GM11168 (cell line): ENCODE measurements around the gene AP3B2.
"Not testable (repeated sequence)": the region's sequence is repeated elsewhere in the genome, so short reads cannot be mapped to it uniquely, and the experiment has no call there.

Experiments used
- in situ Hi-C: fragments of 300-500 bp; cut with MboI; formaldehyde crosslinking; loops from one replicate; pipeline ENCODE4 v1.12.0; 2022; ENCODE audit warnings: low sequenced_read_pairs; ENCODE audit not compliant: unreplicated experiment

AP3B2 gene, protein sequence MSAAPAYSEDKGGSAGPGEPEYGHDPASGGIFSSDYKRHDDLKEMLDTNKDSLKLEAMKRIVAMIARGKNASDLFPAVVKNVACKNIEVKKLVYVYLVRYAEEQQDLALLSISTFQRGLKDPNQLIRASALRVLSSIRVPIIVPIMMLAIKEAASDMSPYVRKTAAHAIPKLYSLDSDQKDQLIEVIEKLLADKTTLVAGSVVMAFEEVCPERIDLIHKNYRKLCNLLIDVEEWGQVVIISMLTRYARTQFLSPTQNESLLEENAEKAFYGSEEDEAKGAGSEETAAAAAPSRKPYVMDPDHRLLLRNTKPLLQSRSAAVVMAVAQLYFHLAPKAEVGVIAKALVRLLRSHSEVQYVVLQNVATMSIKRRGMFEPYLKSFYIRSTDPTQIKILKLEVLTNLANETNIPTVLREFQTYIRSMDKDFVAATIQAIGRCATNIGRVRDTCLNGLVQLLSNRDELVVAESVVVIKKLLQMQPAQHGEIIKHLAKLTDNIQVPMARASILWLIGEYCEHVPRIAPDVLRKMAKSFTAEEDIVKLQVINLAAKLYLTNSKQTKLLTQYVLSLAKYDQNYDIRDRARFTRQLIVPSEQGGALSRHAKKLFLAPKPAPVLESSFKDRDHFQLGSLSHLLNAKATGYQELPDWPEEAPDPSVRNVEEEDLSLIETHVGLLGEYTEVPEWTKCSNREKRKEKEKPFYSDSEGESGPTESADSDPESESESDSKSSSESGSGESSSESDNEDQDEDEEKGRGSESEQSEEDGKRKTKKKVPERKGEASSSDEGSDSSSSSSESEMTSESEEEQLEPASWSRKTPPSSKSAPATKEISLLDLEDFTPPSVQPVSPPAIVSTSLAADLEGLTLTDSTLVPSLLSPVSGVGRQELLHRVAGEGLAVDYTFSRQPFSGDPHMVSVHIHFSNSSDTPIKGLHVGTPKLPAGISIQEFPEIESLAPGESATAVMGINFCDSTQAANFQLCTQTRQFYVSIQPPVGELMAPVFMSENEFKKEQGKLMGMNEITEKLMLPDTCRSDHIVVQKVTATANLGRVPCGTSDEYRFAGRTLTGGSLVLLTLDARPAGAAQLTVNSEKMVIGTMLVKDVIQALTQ

GRCh38 chr15:82709421-82710207, at the start of gene AP3B2:
Gene AP3B2 (minus strand): TSS chr15:82709875. CDS start chr15:82709706, 169 bp downstream.
- in situ Hi-C loops, result no loop called here

DNA sequence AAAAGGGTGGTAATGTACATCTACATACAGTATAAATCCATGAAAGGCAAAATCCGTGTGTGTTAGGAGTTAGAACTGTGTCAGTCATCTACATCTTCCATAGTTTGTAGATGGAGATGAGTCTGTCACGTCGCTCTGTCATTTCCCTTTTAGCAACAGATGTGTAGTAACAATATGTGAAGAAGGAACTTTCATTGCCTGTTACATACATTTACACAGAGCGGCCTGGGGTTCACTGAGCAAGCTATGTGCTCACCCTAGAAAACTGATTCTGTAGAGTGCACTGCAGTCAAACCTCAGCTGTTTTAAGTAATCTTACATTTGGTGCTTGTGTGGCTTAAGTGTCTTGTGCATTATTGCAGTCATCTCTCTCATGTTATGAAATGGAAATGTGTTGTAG, 41.6 kb upstream of the AP3B2 start:
- in situ Hi-C loops, result no loop called here

- in situ Hi-C loops, result no loop called here
These were observed 41.1 kb upstream of the AP3B2 start for GRCh38 chr15:82750831-82751180.

DNA sequence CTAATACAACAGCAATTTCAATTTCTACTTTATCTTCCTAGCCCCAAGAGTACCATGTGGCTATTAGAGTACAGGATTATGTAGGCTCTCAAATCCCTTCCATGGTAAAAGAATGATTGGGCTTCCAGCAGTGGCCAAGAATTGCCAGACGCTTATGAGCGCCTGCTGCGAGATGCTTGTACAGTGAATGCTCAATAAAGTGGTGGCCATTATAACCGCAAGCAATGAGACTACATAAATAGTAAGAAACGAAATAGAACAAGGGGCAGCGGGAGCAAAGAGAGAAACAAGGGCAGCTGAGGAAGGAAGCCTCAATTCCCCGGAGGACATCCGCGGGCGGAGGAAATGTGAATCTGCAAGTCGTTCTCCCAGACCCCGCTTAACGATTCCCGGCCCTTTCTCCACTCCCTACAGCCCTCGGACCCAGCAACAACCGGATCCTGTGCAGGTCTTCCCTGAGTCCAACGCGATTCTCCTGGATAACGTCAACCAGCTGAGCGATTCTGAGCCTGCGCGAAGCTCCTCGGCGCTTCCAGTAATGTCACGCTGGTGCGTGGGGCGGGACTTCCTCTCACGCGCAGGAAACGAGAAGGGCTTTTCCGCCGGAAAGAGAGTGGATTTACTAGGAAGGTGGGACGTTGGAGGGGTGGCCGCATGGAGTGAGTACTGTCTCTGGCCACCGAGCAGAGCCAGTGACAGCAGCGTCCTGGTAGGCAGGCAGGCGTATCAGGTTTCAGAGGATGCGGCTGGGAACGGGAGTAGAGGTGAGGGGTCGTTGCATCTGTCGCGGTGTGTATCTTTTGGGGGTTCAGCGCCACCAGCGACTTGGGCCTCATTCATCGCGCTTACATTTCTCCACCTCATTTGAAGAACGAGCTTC, 40.5 kb upstream of the AP3B2 start:
- in situ Hi-C loops, result no loop called here

DNA sequence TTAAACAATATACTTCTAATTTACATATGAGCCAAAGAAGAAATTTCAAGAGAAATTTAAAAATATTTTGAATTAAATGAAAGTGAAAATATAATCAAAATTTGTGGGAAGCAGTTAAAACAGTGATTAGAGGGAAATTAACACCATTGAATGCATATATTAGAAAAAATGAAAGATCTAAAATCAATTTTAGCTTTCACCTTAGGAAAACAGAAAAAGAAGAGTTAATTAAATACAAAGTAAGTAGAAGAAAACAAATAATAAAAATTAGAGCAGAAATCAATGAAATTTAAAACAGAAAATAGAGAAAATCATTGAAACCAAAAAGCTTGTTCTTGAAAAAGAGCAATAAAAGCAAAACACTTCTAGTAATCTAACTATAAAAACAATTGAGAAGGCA, 38.6 kb upstream of the AP3B2 start:
- in situ Hi-C loops, result no loop called here

GRCh38 chr15:82743810-82744209, 34.1 kb upstream of the AP3B2 start:
- in situ Hi-C loops, result no loop called here

GRCh38 chr15:82742134-82742533, 32.5 kb upstream of the AP3B2 start:
- in situ Hi-C loops, result no loop called here

- in situ Hi-C loops, result no loop called here
These were observed 29.4 kb upstream of the AP3B2 start for GRCh38 chr15:82739086-82739485.

GRCh38 chr15:82737975-82738374, 28.3 kb upstream of the AP3B2 start:
- in situ Hi-C loops, result no loop called here

DNA sequence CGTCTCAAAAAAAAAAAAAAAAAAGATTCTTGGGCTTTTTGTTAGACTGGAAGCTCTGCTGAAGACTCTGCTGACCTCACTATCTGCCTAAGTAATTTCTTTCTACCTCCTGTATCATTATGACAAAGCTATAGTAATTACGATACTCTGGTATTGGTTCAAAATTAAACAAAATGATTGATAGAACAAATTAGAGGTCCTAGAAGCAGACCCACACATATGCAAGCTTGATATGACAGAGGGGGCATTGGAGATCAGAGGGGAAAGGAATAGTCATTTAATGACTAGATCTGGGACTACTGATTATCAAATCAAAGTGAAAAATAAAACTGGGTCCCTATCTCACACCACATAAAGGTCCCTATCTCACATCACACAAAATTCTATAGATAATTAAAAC, 21.9 kb upstream of the AP3B2 start:
- in situ Hi-C loops, result no loop called here

- in situ Hi-C loops, result no loop called here
These were observed 20.4 kb upstream of the AP3B2 start for GRCh38 chr15:82730022-82730530.

GRCh38 chr15:82726816-82727215, 17.1 kb upstream of the AP3B2 start:
- in situ Hi-C loops, result no loop called here

DNA sequence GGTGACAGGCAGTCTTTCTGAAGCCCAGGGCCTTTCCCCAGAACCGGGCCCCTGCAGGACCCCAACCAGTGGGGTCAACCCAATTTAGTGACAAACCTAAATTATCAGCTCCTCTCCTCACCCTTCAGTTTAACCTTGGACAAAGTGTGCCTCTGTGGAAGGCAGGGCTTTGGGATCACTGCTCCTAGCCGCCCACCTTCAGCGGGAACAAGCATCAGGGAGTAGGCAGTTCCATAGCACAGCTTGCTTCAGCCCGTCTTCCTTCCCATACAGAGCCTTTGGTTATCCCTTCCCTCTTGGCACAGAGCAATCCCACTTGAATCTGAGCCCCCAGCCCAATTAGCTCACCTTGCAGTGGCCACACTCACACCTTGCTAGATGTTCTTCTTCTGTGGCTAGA, 5.3 kb upstream of the AP3B2 start:
- in situ Hi-C loops, result no loop called here

DNA sequence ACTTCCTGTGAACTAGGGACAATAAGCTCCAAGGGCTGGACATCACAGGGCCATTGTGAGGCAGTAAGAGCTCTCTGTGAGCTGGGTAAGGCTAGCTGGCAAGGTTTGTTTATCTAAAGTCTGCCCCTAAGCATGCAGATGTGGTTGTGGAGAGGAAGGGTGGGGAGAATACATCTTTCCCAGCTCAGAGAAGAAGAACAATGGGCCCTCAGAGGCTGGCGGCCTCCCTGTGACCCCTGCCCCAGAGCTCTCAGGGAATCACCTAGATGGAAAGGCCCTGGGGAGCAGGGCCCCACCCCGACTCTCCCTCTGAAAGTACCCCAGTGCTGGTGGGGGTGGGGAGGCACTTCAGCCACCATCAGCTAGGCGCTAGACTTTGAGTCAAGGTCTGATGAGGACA, 4.3 kb upstream of the AP3B2 start:
- in situ Hi-C loops, result no loop called here

DNA sequence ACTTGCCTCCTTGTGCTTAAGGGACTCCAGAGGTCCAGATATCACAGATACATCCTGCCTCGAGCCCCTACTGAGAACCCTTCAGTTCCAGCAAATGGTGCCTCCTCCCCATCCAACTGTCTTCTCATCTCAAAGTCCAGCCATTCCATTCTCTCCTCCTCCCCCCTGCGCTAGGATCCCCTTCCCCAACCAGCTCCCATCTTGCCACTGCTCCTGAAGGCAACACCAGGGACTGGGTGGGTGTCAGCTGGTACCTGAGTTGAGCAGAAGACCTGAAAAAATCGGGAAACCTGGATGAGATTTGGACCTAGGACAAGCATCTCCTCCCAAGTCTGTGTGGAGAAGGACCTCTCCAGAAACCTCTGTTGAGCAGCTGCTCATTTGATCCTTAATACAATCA, 2.4 kb upstream of the AP3B2 start:
- in situ Hi-C loops, result no loop called here

DNA sequence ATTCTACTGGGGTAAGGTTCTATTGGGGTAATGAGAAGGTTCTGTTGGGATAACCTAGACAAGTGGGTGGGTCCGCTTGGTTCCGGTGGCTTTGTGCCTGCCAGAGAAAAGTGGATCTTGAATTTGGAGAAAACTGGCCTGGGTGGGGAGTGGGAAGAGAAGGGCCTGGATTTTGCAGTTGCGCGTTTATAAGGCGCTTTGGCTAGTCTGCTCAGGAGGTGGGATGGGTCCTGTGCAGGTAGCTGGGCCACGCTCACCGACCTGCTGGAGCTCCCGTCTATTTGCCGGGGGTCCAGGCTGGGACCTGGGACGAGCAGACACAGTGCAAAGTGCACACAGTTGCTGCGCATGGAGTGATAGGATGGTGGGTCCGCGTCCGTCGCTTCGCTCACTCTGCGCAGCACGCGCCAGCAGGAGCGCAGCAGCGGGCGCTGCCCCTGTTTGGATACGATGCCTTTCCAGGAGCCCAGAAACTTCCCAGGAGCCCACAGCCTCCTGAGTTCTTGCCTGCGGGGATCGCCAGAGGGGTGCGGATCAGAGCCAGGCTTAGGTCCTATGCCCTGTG, 1.3 kb upstream of the AP3B2 start:
- in situ Hi-C loops, result no loop called here

GRCh38 chr15:82710208-82710555, 507 bp upstream of the AP3B2 start:
- in situ Hi-C loops, result no loop called here

DNA sequence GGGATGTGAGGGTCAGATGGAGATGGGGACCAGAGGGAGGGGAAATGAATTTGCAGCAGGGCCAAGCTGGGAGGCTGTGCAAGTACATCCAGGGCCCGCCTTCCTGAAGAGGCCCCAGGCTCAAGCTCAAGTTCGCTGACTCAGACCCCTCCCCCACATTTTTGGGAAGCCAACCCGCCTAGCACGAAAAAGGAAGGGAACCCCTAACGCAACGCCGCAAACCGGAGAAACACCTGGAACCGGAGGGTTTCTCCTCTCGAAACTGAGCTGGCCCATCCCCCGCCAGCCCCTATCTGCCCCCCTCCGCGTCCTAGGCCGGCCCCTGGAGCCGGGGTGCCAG, 624 bp downstream of the AP3B2 start:
- in situ Hi-C loops, result no loop called here

GRCh38 chr15:82705856-82706255, 3.8 kb downstream of the AP3B2 start:
- in situ Hi-C loops, result not testable (repeated sequence)
